Mammary epithelial cell (primary cell): ENCODE data around the gene TMCO1.

Source experiments
- EZH2 ChIP-seq: IDR thresholded peaks from 2 replicates; pipeline ENCODE4 v1.6.1; 2012; ENCODE audit warnings: low read length, inconsistent platforms, borderline replicate concordance
- TF ChIP-seq, protein P1 (sequence below), 2 donors: IDR thresholded peaks in 1 of 2; conservative IDR thresholded peaks in 1 of 2; 2 replicates each; pipeline ENCODE4 v1.5.1; 2011 to 2012; ENCODE audit warnings: inconsistent platforms in 2 of 2, low read length in 2 of 2, mild to moderate bottlenecking in 2 of 2, control low read depth in 1 of 2, low read depth in 1 of 2; ENCODE audit not compliant: insufficient read depth in 1 of 2; ENCODE audit errors: extremely low read depth in 1 of 2

DNA sequence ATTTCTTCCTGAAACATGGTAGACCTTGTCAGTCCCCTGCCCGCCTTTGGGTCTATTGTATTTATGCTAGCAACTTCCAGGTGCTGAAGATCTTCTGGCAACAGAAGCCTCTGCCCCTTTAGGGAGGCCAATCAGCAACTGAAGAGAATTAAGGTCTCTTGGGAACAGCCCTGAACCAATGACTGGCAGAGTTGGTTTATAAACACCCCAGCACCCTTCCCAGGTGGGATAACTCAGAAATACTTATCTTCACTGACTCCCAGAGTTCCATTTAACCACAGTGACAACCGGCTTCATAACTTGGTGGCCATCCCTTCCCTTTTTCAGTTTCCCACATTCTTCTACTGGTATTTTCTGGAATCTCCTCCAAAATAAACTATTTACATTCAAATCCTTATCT is 27.2 kb upstream of the TMCO1 start:
- TF ChIP-seq, protein P1, sequence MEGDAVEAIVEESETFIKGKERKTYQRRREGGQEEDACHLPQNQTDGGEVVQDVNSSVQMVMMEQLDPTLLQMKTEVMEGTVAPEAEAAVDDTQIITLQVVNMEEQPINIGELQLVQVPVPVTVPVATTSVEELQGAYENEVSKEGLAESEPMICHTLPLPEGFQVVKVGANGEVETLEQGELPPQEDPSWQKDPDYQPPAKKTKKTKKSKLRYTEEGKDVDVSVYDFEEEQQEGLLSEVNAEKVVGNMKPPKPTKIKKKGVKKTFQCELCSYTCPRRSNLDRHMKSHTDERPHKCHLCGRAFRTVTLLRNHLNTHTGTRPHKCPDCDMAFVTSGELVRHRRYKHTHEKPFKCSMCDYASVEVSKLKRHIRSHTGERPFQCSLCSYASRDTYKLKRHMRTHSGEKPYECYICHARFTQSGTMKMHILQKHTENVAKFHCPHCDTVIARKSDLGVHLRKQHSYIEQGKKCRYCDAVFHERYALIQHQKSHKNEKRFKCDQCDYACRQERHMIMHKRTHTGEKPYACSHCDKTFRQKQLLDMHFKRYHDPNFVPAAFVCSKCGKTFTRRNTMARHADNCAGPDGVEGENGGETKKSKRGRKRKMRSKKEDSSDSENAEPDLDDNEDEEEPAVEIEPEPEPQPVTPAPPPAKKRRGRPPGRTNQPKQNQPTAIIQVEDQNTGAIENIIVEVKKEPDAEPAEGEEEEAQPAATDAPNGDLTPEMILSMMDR (conservative IDR thresholded peaks at IDR 0.05 in 1 of 2, IDR thresholded peaks at IDR 0.05 in 1 of 2; ENCODE audit: extremely low read depth in 1 of 2, insufficient read depth in 1 of 2, low read depth in 1 of 2, low read length in 2 of 2): no peak
- no peak for TF ChIP-seq EZH2
